H1 (cell line): ENCODE measurements around the gene LILRB2. TPM values are rescaled to one million over a fixed set of nuclear protein-coding genes. Genes with fewer than 3 reads are reported as not detected.

Experiments
- CHD7 ChIP-seq: fragments of 300-600 bp; sonication (generic); IDR thresholded peaks from 2 replicates; pipeline ENCODE4 v1.7.1; 2012; ENCODE audit warnings: low read length, moderate library complexity, mild to moderate bottlenecking, inconsistent platforms; ENCODE audit not compliant: insufficient replicate concordance
- FOSL1 ChIP-seq: IDR thresholded peaks from 2 replicates; pipeline ENCODE4 v1.6.1; 2011; ENCODE audit warnings: mild to moderate bottlenecking, low read depth, low read length, moderate library complexity; ENCODE audit not compliant: insufficient read depth
- KDM1A ChIP-seq: fragments of 200-600, 300-600 bp; sonication (generic); IDR thresholded peaks from 2 replicates; pipeline ENCODE4 v1.7.1; 2016; ENCODE audit warnings: mild to moderate bottlenecking, low read length, borderline replicate concordance
- KDM5A ChIP-seq: fragments of 200-600 bp; IDR thresholded peaks from 2 replicates; pipeline ENCODE4 v1.7.1; 2012; ENCODE audit warnings: mild to moderate bottlenecking, low read length, inconsistent platforms, mixed read lengths
- MAX ChIP-seq: IDR thresholded peaks from 2 replicates; pipeline ENCODE4 v1.6.1; 2012; ENCODE audit warnings: inconsistent platforms
- POU5F1 ChIP-seq: IDR thresholded peaks from 2 replicates; pipeline ENCODE4 v1.6.1; 2011; ENCODE audit warnings: low read depth, mild to moderate bottlenecking, low read length, moderate library complexity
- SIRT6 ChIP-seq: IDR thresholded peaks from one replicate; pipeline ENCODE4 v1.7.1; 2012; ENCODE audit warnings: low read length, inconsistent platforms
- TAF1 ChIP-seq: IDR thresholded peaks from 2 replicates; pipeline ENCODE4 v1.6.1; 2011; ENCODE audit warnings: mild to moderate bottlenecking, low read depth, low read length
- TAF7 ChIP-seq: optimal IDR thresholded peaks from 2 replicates; pipeline ENCODE3; 2011; ENCODE audit warnings: low read depth, mild to moderate bottlenecking, inconsistent platforms, low read length, moderate library complexity, borderline replicate concordance
- TCF12 ChIP-seq: IDR thresholded peaks from 2 replicates; pipeline ENCODE4 v1.6.1; 2011; ENCODE audit warnings: low read depth, mild to moderate bottlenecking, low read length
- polyA plus RNA-seq, 7 experiments: library from polyadenylated mRNA; depleted of rRNA in 3 of 7; stranded (reverse) in 5 of 7; unstranded in 2 of 7; fragments of >200 nt in 5 of 7; fragments of 200-250 nt in 2 of 7; gene quantifications; 1 replicate in 5 of 7; 2 replicates in 1 of 7; 4 replicates in 1 of 7; pipeline versions ENCODE4 v1.2.1 to v1.2.3, GENCODE V29; 2011 to 2013; ENCODE audit warnings: missing spikeins in 2 of 7, mixed read lengths in 2 of 7
- total RNA-seq: library from RNA; stranded (reverse); fragmentation: NEBNext Ultra II Directional; extraction: Animal tissue kit (Norgen Biotek cat#: 25700); gene quantifications from 2 replicates; pipeline ENCODE4 v1.2.1, GENCODE V29; 2021

The LILRB2 gene
- total and polyA plus RNA-seq, 2 of the 8 experiments (the other 6 are each of a cell fraction or from before 2014, with no cell fraction given), result not detected

GRCh38 chr19:54302257-54302656 lies 21.3 kb upstream of the LILRB2 start (continued):
- TF ChIP-seq KDM5A (no peak), KDM1A (no peak), TCF12 (no peak), SIRT6 (no peak), TAF1 (no peak), CHD7 (no peak), POU5F1 (no peak), TAF7 (no peak), FOSL1 (no peak), MAX (no peak)
